GM12801 (cell line): Measurements from ENCODE around the gene RDH16.

Source experiments
- TF ChIP-seq, protein P1 (sequence below): IDR thresholded peaks from one replicate; pipeline ENCODE4 v1.5.1; 2011; ENCODE audit warnings: control low read depth; ENCODE audit not compliant: insufficient read length; ENCODE audit errors: extremely low read depth

The RDH16 gene

GRCh38 chr12:56916996-56917333, 40.4 kb downstream of the RDH16 start:
- TF ChIP-seq, protein P1, sequence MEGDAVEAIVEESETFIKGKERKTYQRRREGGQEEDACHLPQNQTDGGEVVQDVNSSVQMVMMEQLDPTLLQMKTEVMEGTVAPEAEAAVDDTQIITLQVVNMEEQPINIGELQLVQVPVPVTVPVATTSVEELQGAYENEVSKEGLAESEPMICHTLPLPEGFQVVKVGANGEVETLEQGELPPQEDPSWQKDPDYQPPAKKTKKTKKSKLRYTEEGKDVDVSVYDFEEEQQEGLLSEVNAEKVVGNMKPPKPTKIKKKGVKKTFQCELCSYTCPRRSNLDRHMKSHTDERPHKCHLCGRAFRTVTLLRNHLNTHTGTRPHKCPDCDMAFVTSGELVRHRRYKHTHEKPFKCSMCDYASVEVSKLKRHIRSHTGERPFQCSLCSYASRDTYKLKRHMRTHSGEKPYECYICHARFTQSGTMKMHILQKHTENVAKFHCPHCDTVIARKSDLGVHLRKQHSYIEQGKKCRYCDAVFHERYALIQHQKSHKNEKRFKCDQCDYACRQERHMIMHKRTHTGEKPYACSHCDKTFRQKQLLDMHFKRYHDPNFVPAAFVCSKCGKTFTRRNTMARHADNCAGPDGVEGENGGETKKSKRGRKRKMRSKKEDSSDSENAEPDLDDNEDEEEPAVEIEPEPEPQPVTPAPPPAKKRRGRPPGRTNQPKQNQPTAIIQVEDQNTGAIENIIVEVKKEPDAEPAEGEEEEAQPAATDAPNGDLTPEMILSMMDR: no peak

DNA sequence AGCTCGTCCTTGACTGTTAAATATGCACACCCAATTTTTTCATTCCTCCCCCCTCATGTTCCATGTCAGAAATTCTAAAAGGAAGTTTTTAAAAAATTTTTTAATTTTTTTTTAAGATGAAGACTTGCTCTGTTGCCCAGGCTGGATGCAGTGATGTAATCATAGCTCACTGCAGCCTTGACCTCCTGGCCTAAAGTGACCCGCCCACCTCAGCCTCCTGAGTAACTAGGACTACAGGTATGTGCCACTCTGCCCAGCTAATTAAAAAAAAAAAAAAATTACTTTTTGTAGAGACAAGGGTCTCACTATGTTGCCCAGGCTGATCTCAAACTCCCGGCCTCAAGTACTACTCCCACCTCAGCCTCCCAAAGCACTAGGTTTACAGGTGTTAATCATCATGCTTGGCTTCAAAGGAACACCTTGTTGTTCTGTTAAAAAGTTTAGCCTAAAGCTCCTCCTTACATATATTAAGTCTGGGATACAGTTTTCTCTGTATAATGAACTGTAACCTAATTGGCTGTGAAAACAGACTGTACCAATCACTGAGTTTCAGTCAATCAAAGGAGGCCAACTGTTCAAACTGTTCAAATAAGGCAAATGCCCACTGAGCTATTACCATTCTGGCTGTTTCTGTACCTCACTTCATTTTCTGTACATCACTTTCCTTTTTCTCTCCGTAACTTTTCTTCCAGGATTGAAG, 41.0 kb downstream of the RDH16 start:
- TF ChIP-seq, protein P1: no peak

DNA sequence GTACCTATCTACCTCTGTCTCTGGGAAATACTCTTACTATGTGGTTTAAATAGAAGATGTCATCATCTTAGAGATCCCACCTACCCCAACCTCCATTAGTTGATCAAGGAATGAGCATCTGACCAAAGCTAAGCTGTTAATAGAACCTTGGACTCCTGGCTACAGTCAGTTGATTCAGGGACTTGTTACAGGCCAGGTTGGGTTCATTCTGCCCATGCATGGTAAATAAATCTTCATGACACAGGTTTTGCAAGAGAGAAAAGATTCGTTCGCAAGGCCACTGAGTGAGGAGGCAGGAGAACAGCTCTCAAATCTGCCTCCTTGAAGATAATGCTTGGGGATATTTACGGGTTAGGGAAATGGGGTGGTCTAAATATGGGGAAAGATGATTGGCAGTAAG, 42.7 kb downstream of the RDH16 start:
- TF ChIP-seq, protein P1: no peak

DNA sequence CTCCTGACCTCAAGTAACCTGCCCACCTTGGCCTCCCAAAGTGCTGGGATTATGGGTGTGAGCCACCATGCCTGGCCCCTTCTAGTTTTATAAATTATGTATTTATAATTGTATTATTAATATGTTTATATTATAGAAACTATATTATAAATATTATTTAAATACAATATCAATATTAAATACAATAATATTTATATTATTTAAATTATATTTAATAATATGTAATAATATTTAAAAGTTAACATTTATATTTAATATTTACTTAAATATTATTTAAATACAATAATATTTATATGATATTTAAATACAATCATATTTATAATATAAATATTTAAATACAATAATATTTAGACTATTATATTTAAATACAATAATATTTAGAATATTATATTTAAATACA, 43.2 kb downstream of the RDH16 start:
- TF ChIP-seq, protein P1: no peak

DNA sequence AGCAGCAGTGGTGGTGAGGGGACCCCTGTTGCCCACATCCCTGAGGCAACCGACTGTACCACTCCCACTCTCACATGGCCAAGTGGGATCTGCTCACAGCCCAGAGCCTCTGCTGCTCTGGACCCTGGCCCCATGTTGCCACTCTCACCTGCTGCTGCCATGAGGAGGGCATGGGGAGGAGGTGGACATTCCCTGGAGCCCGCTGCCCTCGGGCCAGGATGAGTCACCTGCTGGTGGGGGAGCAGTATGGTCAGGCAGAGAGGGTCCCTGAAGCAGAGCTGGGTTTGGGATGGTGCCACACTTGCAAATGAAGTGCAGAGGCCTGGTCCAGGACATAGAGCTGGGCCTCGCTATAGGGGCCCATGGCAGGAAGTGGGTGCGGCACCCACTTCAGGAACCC, 49.3 kb downstream of the RDH16 start:
- TF ChIP-seq, protein P1: no peak

DNA sequence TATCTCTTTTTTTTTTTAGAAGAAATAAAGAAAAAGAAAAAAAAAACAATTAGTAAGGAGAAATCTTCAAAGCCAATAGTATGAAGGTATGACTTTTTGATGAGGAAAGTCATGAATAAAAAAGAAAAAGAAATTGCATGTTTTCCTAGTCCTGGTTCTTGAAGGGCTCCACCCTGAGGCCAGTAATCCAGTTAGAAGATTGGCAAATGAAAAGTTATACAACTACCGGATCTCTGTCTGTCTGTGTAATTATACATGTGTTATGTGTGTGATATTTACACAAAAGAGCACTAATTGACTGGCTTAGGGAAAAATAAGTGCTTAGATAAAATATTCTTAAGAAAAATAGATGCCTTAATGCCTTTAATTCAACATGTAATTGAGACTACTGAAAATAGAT, 51.6 kb downstream of the RDH16 start:
- TF ChIP-seq, protein P1: no peak

- TF ChIP-seq, protein P1: no peak
Measured at GRCh38 chr12:56903374-56903773, 54.0 kb downstream of the RDH16 start.
